HEK293T (cell line): Measurements from ENCODE around the gene PEAK3.

Experiments used
- ARNT ChIP-seq: fragments of 450-650 bp; IDR thresholded peaks from 2 replicates; pipeline ENCODE4 v1.6.1; 2017; ENCODE audit warnings: mild to moderate bottlenecking
- BHLHE40 ChIP-seq: fragments of 450-650 bp; IDR thresholded peaks from 2 replicates; pipeline ENCODE4 v1.6.1; 2016; ENCODE audit warnings: mild to moderate bottlenecking, moderate library complexity, borderline replicate concordance
- ELF4 ChIP-seq: fragments of 450-650 bp; IDR thresholded peaks from 2 replicates; pipeline ENCODE4 v1.6.1; 2017; ENCODE audit warnings: antibody characterized with exemption
- FOXA1 ChIP-seq: fragments of 450-650 bp; IDR thresholded peaks from 2 replicates; pipeline ENCODE4 v1.6.1; 2016; ENCODE audit warnings: mild to moderate bottlenecking
- FOXK2 ChIP-seq: fragments of 450-650 bp; IDR thresholded peaks from 2 replicates; pipeline ENCODE4 v1.6.1; 2016; ENCODE audit warnings: mild to moderate bottlenecking
- FOXM1 ChIP-seq: fragments of 450-650 bp; IDR thresholded peaks from 2 replicates; pipeline ENCODE4 v1.6.1; 2017; ENCODE audit warnings: mild to moderate bottlenecking, borderline replicate concordance
- HDGF ChIP-seq: fragments of 450-650 bp; IDR thresholded peaks from 2 replicates; pipeline ENCODE4 v1.6.1; 2017; ENCODE audit warnings: antibody characterized with exemption, borderline replicate concordance
- SP1 ChIP-seq: fragments of 450-650 bp; IDR thresholded peaks from 2 replicates; pipeline ENCODE4 v1.6.1; 2017
- ZNF384 ChIP-seq: fragments of 450-650 bp; IDR thresholded peaks from 2 replicates; pipeline ENCODE4 v1.6.1; 2016

DNA sequence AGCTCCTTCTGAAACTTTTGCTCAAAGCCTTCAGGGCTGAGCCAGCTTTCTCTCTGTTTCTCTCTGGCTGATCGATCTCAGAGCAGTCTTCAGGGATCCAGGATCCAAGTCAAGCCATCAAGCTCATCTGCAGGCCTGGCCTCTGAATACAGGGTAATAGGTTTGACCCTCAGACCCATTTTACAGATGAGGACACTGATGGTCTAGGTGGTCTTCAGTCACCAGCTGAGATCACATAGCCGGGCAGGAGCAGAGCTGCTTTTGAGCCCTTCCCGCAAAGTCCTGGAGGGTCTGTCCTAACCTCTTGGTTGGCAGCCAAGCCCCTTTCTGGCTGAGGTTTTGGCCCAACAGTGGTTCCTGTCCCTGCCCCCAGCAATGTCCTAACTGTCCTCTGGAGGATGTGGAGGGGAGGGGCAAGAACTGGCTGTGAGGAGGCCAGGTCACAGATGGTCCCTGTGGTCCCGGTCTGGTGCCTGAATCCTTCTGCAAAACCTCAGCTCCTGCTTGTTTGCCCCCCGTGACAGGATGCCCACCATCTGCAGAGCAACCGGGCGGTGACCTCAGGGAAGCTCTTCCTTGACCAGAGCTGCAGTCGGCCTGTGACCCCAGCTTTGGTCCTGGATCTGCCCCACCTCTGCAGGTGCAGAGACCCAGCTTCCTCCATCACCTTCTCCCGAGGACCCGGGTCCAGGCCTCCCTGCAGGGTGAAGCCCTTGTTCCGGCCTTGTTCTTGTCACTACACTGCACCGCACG lies 5.8 kb upstream of the PEAK3 start:
- TF ChIP-seq HDGF (no peak), FOXM1 (no peak), ELF4 (no peak), SP1 (no peak), FOXA1 (no peak), ZNF384 (no peak), BHLHE40 (no peak), FOXK2 (no peak), ARNT (no peak)
